Inflammatory macrophage treated with lipopolysaccharide for 4 hours (primary cell): ENCODE results near the gene ZFAND2A.
"Not testable (repeated sequence)": the region's sequence is repeated elsewhere in the genome, so short reads cannot be mapped to it uniquely, and the experiment has no call there.

Experiments
- DNase-seq: peaks from one replicate; pipeline ENCODE4 v3.0.0-alpha.2; 2020

ZFAND2A gene

GRCh38 chr7:1121886-1122831, 37.8 kb downstream of the ZFAND2A start:
- DNase-seq, result no peak

GRCh38 chr7:1121476-1121875, 38.5 kb downstream of the ZFAND2A start:
- no peak for DNase-seq

DNA sequence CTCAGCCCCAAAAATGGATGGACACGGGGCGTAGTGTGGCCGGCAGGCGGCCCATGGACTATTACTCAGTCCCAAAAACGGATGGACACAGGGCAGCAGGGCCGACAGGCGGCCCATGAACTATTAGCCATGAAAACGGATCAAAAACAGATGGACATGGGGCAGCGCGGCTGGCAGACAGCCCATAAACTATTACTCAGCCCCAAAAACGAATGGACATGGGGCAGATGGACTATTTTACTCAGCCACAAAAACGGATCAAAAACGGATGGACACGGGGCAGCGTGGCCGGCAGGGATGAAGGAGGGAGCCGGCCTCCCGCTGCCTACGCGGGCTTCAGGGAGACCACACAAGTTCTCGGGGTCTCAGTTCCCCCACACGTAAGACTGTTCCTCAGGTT, 39.2 kb downstream of the ZFAND2A start:
- DNase-seq, result no peak

GRCh38 chr7:1119201-1119600, 40.8 kb downstream of the ZFAND2A start:
- no peak for DNase-seq

DNA sequence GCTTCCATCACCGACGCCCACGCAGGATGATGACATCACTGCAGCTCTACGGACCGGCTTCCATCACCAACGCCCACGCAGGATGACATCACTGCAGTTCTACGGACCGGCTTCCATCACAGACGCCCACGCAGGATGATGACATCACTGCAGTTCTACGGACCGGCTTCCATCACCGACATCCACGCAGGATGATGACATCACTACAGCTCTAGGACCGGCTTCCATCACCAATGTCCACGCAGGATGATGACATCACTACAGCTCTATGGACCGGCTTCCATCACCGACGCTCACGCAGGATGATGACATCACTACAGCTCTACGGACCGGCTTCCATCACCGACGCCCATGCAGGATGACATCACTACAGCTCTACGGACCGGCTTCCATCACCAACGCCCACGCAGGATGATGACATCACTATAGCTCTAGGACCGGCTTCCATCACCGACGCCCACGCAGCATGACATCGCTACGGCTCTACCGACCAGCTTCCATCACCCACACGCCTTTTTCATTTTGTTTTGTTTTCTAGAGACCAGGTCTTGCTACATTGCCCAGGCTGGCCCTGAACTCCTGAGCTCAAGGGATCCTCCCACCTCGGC, 42.6 kb downstream of the ZFAND2A start:
- no peak for DNase-seq

DNA sequence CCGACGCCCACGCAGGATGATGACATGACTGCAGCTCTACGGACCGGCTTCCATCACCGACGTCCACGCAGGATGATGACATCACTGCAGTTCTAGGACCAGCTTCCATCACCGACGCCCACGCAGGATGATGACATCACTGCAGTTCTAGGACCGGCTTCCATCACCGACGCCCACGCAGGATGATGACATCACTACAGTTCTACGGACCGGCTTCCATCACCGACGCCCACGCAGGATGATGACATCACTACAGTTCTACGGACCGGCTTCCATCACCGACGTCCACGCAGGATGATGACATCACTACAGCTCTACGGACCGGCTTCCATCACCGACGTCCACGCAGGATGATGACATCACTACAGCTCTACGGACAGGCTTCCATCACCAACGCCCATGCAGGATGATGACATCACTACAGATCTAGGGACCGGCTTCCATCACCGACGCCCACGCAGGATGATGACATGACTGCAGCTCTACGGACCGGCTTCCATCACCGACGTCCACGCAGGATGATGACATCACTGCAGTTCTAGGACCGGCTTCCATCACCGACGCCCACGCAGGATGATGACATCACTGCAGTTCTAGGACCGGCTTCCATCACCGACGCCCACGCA, 43.5 kb downstream of the ZFAND2A start:
- not testable (repeated sequence) for DNase-seq

- DNase-seq, result not testable (repeated sequence)
These were observed 44.6 kb downstream of the ZFAND2A start for GRCh38 chr7:1115171-1116045.

- no peak for DNase-seq
These were observed 45.5 kb downstream of the ZFAND2A start for GRCh38 chr7:1114505-1114904.

DNA sequence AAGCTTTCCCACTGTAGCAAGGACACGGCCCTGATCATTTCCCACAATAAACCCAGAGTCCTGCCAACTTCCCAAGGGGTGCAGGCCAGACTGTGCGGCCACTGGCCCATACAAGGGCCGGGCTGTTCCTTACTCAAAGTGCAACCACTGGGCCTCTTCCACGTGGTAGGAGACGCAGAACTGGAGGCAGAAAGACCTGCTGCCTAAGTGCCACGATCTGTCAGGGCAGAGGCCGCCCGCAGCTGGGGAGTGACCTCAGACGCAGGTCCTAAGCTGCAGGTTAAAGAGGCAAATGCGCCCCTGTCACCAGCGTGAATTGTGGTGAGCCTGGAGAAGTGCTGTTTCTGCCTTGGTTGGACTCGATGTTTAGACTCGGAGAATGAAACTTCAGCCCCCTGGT, 45.9 kb downstream of the ZFAND2A start:
- DNase-seq, result no peak

DNA sequence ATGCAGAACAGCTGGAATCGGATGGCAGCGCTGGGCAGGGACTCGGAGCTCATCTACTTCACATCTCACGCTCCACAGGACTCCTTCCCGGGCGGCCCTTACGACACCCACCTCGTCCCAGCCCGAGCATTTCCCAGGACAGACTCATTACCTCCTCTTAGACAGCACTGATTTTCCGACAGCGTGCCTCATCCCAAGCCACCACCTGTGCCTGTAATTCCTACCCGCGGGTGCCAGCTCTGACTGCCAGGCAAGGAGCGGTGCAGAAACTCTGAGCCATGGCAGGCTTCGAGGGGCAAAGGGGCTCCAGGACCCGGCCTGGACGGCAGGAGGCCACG, 46.5 kb downstream of the ZFAND2A start:
- no peak for DNase-seq

GRCh38 chr7:1112625-1113547, 47.1 kb downstream of the ZFAND2A start:
- no peak for DNase-seq

DNA sequence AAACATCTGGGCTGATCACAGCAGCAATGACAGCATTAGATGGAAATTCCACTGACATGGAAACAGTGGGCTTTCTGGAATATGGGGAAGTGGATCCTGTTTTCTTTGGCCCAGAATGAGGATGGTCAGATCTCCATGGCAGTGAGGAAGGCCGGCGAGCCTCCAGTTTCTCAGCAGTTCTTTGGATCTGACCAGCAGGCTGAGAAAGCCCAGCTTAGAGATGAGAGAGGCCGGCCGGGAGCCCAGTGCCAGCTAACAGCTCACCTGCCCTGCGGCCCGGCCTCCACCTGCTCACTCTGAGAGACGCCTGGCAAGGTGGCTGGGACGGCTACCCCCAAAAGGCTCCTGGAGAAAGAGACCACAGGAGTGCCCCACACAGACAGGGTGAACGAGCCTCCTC, 47.9 kb downstream of the ZFAND2A start:
- no peak for DNase-seq

GRCh38 chr7:1111156-1111555, 48.8 kb downstream of the ZFAND2A start:
- no peak for DNase-seq

- no peak for DNase-seq
These were observed 49.6 kb downstream of the ZFAND2A start for GRCh38 chr7:1110358-1110757.

DNA sequence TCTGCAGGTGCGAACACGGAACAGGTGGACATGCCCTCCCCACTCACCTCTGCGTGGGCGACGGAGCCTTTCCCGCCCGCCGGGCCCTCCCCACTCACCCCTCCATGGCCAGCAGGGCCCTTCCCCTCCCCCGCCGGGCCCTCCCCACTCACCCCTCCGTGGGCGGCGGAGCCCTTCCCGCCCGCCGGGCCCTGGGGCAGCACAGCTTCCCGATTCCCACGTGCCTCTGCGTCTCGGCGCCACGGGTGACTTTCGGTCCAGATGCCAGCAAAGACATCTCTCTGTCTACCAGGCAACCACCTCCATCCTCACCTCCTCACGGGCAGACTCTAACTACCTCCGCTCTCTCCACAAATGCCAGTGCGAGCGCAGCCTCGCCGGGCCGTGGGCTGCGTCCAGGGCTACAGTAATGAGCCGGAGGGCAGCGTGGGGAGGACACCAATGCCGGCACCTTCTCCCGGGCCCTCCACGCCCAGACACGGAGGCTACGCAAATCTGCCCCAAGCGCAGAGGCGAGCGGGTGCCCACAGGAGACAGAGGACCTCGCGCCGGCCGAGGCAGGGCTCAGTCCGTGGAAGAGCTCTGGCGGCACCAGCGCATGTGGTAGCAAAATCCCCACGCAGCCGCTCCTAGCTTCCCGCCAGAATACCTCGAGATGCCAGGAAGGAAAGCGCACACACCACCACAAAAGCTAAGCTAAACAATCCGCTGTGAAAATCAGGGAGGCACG, 50.2 kb downstream of the ZFAND2A start:
- no peak for DNase-seq

DNA sequence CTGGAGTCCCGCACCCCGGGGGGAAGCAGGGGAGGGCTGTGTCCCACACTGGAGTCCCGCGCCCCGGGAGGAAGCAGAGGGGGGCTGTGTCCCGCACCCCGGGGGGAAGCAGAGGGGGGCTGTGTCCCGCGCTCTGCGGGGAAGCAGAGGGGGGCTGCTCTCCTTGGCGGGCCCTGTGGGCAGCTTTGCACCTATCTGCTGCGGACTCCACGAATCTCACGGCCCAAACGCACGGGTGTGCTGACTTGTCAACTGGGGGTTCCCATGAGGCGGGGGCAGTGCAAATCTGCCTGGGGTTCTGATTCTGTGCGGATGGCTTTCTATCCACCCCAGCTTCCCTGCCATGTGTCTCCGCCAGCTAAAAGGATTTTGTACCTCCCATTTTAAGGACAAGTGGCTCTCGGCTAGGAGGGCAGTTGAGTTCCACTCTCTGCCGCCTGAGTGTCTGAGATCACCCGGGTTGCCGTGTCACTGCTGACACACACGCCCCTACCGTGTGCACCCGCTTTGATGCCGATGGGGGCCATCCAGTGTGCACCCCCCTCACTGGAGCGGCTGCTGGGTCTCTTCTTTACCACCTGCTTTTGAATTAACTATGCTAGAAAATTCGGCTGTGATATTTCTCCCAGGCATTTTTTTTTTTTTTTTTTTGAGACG, 51.6 kb downstream of the ZFAND2A start:
- DNase-seq, result no peak

GRCh38 chr7:1106793-1107421, 53.1 kb downstream of the ZFAND2A start:
- no peak for DNase-seq

DNA sequence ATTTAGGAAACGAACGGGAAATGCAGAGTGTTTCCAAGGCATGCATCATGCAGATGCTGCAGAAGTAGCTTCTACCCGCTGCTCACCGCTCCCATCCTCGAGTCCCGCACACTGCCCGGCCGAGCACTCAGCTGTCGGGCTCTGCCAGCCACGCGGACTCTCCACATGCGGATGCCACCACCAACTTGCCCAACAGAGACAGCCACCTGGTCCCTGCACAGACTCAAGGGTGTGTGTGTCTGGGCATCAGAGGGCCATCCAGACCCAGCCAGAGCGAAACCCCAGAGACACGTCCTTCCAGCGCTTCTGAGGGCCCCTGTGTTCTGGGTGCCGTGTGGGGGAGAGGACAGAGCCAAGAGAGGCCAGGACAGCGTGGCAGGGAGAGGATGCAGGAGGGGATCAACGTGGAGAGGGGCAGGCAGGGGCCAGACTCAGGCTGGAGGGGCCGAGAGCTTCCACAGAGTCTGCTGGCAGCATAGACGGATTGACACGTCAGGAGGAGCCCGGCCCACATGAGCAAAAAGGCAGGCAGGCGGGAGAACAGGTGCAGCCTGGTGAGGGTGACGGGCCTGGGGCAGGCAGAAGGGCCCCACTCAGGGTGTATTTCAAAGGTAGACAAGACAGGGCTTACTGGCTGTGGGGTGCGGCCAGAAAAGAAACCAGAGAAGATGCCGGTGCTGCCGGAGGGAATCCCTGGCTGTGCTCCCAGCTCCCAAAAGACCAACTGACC, 53.8 kb downstream of the ZFAND2A start:
- DNase-seq, result no peak

DNA sequence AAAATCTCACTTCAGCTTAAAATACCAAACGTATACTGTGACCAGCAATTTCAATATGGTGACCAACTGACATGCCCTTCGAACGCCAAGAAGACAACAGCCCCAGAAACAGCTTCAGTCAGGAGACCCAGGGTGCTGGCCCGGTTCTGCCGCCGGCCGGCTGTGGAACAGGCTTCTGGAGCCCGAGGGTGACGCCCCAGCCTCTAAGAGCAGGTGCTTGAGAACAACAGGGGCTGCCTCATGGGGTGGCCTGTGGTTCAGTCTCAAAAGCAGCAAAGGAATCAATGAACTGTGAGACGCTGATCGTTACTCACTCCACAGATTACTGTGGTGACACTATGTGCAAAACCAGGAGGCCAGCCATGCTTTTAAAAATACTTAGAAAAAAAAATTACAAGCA, 54.8 kb downstream of the ZFAND2A start:
- DNase-seq, result no peak
